CD4-positive, alpha-beta T cell (primary cell): ENCODE data around the gene AURKAIP1. TPM values are rescaled to one million over a fixed set of nuclear protein-coding genes. Genes with fewer than 3 reads are reported as not detected.

Experiments
- ATAC-seq: fragments of 200-7000 bp; cut with Tn5 transposase; one replicate; pipeline ENCODE4 v1.10.0; 2022; ENCODE audit warnings: mild to moderate bottlenecking; ENCODE audit not compliant: poor library complexity
- CTCF ChIA-PET: fragments of 350-600 bp; sonication (Branson Sonifier 250); formaldehyde crosslinking; loops from one replicate; lab custom pipeline; 2021; ENCODE audit warnings: antibody characterized with exemption, inconsistent platforms; lab: Charles Lee
- POLR2A ChIA-PET: fragments of 350-600 bp; sonication (Branson Sonifier 250); formaldehyde crosslinking; loops from one replicate; lab custom pipeline; 2021; ENCODE audit warnings: antibody characterized with exemption, inconsistent platforms; lab: Charles Lee
- DNase-seq, 14 experiments: peaks; one replicate each; pipeline ENCODE4 v3.0.0-alpha.2; 2013 to 2020; ENCODE audit warnings: mixed read lengths in 2 of 14
- H3K27ac ChIP-seq, 2 donors: one replicate each; pipeline versions ENCODE4 v1.5.1 to v1.7.0; 2013; ENCODE audit warnings: low read length in 2 of 2, low read depth in 1 of 2, mild to moderate bottlenecking in 1 of 2
- H3K27me3 ChIP-seq, 2 experiments: 1 replicate in 1 of 2; 2 replicates in 1 of 2; pipeline versions ENCODE4 v1.6.1 to v1.7.0; 2013; ENCODE audit warnings: low read length in 2 of 2, control low read depth in 1 of 2, mild to moderate bottlenecking in 1 of 2, moderate library complexity in 1 of 2; ENCODE audit not compliant: insufficient read depth in 2 of 2, control insufficient read depth in 1 of 2
- H3K36me3 ChIP-seq: one replicate; pipeline ENCODE4 v1.6.1; 2013; ENCODE audit warnings: low read length, control low read depth; ENCODE audit not compliant: insufficient read depth
- H3K4me1 ChIP-seq: one replicate; pipeline ENCODE4 v1.6.1; 2013; ENCODE audit warnings: low read length, control low read depth; ENCODE audit not compliant: insufficient read depth
- H3K4me3 ChIP-seq: one replicate; pipeline ENCODE4 v1.5.1; 2013; ENCODE audit warnings: mild to moderate bottlenecking, low read length, moderate library complexity
- H3K9me3 ChIP-seq, 2 experiments: 1 replicate in 1 of 2; 2 replicates in 1 of 2; pipeline versions ENCODE4 v1.6.1 to v1.7.0; 2013; ENCODE audit warnings: low read length in 2 of 2, mild to moderate bottlenecking in 2 of 2, control low read depth in 1 of 2, moderate library complexity in 1 of 2; ENCODE audit not compliant: control insufficient read depth in 1 of 2, insufficient read depth in 1 of 2
- H3K27ac Mint-ChIP-seq: one replicate; pipeline ENCODE4 v1.8.0; 2020; ENCODE audit warnings: mixed read lengths
- H3K27me3 Mint-ChIP-seq: one replicate; pipeline ENCODE4 v1.8.0; 2021; ENCODE audit warnings: mixed read lengths
- H3K36me3 Mint-ChIP-seq: one replicate; pipeline ENCODE4 v1.8.0; 2021; ENCODE audit warnings: low read depth, mixed read lengths
- H3K4me1 Mint-ChIP-seq: one replicate; pipeline ENCODE4 v1.8.0; 2021; ENCODE audit warnings: low read depth, mixed read lengths
- H3K4me3 Mint-ChIP-seq: one replicate; pipeline ENCODE4 v1.8.0; 2020; ENCODE audit warnings: mild to moderate bottlenecking, mixed read lengths
- H3K9me3 Mint-ChIP-seq: one replicate; pipeline ENCODE4 v1.8.0; 2020; ENCODE audit warnings: mixed read lengths
- intact Hi-C, 2 experiments: fragments of 100-400 bp; cut with DNase I in 1 of 2; cut with micrococcal nuclease in 1 of 2; formaldehyde crosslinking; loops; one replicate each; pipeline versions ENCODE4 v1.15.1 to v1.9.0; 2023 to 2025; cut with DNase I, micrococcal nuclease
- total RNA-seq, 174 experiments: library from RNA in 2 of 174; stranded (reverse) in 2 of 174; gene quantifications; one replicate each; pipeline ENCODE4 v1.2.3 and lab custom pipeline; 2021 to 2026
- TF ChIP-seq, protein P1 (sequence below): fragments of 200-600 bp; IDR thresholded peaks from one replicate; pipeline ENCODE4 v1.8.0; 2022; ENCODE audit warnings: antibody characterized with exemption, mild to moderate bottlenecking

AURKAIP1 gene
- total RNA-seq, 2 experiments from 2014 or later, result 59.2 to 64.6 TPM

- peaks cover 25% of the 10 kb centered on the region for H3K4me1 ChIP-seq
- TF ChIP-seq, protein P1, sequence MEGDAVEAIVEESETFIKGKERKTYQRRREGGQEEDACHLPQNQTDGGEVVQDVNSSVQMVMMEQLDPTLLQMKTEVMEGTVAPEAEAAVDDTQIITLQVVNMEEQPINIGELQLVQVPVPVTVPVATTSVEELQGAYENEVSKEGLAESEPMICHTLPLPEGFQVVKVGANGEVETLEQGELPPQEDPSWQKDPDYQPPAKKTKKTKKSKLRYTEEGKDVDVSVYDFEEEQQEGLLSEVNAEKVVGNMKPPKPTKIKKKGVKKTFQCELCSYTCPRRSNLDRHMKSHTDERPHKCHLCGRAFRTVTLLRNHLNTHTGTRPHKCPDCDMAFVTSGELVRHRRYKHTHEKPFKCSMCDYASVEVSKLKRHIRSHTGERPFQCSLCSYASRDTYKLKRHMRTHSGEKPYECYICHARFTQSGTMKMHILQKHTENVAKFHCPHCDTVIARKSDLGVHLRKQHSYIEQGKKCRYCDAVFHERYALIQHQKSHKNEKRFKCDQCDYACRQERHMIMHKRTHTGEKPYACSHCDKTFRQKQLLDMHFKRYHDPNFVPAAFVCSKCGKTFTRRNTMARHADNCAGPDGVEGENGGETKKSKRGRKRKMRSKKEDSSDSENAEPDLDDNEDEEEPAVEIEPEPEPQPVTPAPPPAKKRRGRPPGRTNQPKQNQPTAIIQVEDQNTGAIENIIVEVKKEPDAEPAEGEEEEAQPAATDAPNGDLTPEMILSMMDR, result no peak
- ATAC-seq (no peak), DNase-seq (no peak)
- H3K9me3 ChIP-seq, result peaks cover 0 to 14% of the 10 kb centered on the region in 2 experiments
- no peaks in the 10 kb centered on the region for H3K36me3 ChIP-seq
- ChIA-PET POLR2A (no interaction called here), CTCF (no interaction called here)
- intact Hi-C loops, result no loop called here
- peaks cover 22 to 26% of the 10 kb centered on the region in 2 experiments for H3K27me3 ChIP-seq
- H3K4me1 Mint-ChIP-seq, result peaks cover 12% of the 10 kb centered on the region
- H3K27me3 Mint-ChIP-seq, result peaks cover 26% of the 10 kb centered on the region
- H3K27ac ChIP-seq, result no peak overlapping the region
- no peaks in the 10 kb centered on the region for H3K36me3 Mint-ChIP-seq
- no peak overlapping the region for H3K27ac Mint-ChIP-seq
- H3K9me3 Mint-ChIP-seq, result no peaks in the 10 kb centered on the region
- H3K4me3 Mint-ChIP-seq, result no peak overlapping the region
- no peak overlapping the region for H3K4me3 ChIP-seq
Measured at GRCh38 chr1:1360506-1361169, 14.4 kb downstream of the AURKAIP1 start.

DNA sequence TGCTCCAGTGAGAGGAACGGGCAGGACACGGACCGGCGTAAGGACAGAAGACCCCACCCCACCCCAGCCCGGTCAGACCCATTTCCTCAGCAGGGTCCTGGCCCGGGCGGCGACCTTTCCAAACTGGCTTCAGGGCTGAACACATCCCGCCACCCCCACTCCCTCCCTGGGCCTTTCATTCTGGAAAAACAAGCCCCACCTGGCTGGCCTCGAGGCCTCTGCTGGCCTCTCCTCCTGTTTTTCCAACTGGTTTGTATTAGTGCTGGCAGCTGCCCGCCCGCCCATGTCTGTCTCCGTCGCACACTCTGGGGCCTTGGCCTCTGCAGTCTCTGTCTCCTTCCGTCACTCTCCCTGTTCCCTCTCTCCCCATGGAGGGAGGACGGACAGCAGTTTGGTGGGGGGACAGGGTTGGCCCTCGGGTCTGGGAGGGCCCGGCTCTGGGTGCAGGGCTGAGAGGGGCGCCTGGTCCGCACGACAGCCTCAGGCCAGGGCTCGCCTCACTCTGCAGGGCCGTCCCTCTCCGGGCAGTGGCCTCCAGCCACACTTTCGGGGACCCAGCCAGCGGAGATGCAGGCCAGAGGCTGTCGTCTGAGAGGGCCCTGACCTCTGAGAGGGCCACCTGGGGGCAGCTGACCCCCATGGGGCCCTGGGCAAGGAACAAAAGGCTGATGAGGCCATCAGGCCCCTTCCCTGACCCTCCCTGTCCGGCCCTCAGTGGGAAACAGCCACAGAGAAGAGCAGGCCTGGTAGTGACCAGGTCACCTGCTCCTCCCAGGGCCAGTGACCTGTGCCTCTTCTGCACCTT, 15.1 kb downstream of the AURKAIP1 start:
- TF ChIP-seq, protein P1, result no peak
- H3K36me3 ChIP-seq, result no peaks in the 10 kb centered on the region
- ChIA-PET CTCF (no interaction called here), POLR2A (no interaction called here)
- peaks cover 12% of the 10 kb centered on the region for H3K4me1 Mint-ChIP-seq
- H3K27ac ChIP-seq, result no peak overlapping the region
- peaks cover 25% of the 10 kb centered on the region for H3K4me1 ChIP-seq
- no peak for ATAC-seq
- H3K27me3 ChIP-seq, result peaks cover 22 to 30% of the 10 kb centered on the region in 2 experiments
- H3K36me3 Mint-ChIP-seq, result no peaks in the 10 kb centered on the region
- H3K27me3 Mint-ChIP-seq, result peaks cover 26% of the 10 kb centered on the region
- no peaks in the 10 kb centered on the region for H3K9me3 Mint-ChIP-seq
- intact Hi-C loops, result no loop called here
- H3K27ac Mint-ChIP-seq, result peak overlapping the region; percentile 79
- no peak overlapping the region for H3K4me3 ChIP-seq
- peak overlapping the region; percentile 39 for H3K4me3 Mint-ChIP-seq
- peaks cover 0 to 14% of the 10 kb centered on the region in 2 experiments for H3K9me3 ChIP-seq
- no peak for DNase-seq

DNA sequence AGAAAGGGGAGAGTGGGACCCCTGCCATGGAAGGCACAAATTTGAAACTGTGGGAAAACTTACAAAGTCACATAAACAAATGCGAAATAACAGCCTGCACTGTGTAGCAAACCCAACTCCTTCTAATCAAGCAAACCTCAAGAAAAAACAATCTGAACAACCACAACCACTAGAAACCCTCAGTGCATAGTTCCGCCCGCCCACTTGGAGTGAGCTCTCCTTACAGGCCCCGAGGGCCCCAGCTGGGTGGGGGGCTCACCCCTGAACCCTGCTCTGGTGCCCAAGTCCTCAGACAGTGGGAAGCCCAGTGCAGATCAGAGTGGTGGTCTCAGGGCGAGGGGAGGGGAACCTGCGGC, 15.7 kb downstream of the AURKAIP1 start:
- H3K27me3 ChIP-seq, result peaks cover 23 to 33% of the 10 kb centered on the region in 2 experiments
- no peak overlapping the region for H3K4me3 ChIP-seq
- Mint-ChIP-seq H3K9me3 (no peaks in the 10 kb centered on the region), H3K27me3 (peaks cover 26% of the 10 kb centered on the region), H3K36me3 (no peaks in the 10 kb centered on the region), H3K4me1 (peaks cover 13% of the 10 kb centered on the region), H3K4me3 (peak overlapping the region; percentile 39), H3K27ac (peak overlapping the region; percentile 79)
- H3K4me1 ChIP-seq, result peaks cover 30% of the 10 kb centered on the region
- H3K27ac ChIP-seq, result peak overlapping the region in 1 of 2 donors; percentile 7
- TF ChIP-seq, protein P1, result no peak
- ChIA-PET CTCF (no interaction called here), POLR2A (no interaction called here)
- peaks cover 0 to 15% of the 10 kb centered on the region in 2 experiments for H3K9me3 ChIP-seq
- DNase-seq, result peak in 1 of 14 experiments; percentile 24
- ATAC-seq, result peak; percentile 77
- no peaks in the 10 kb centered on the region for H3K36me3 ChIP-seq
- intact Hi-C loops, result no loop called here
